ENCODE measurements around the gene NALCN.

The NALCN gene

GRCh38 chr13:101219609-101220265 is 196.6 kb downstream of the NALCN start:
- CTCF ChIA-PET: no interaction called here

GRCh38 chr13:101218484-101218883 is 197.8 kb downstream of the NALCN start:
- Histone ChIP-seq H3K36me3 (ENCODE audit: control insufficient read depth in 2 of 2, insufficient read depth in 1 of 2, low read length in 2 of 2) (no peaks in the 10 kb centered on the region), H3K4me1 (ENCODE audit: control insufficient read depth, insufficient read depth, low read length) (no peaks in the 10 kb centered on the region), H3K4me3 (ENCODE audit: low read depth, low read length) (no peak overlapping the region), H3K9me3 (ENCODE audit: control insufficient read depth, insufficient read depth, low read depth, low read length) (no peaks in the 10 kb centered on the region), H3K27ac (ENCODE audit: extremely low read depth, low read depth, low read length) (no peak overlapping the region)
- TF ChIP-seq FEZF1 (tag by site-specific recombination; IDR thresholded peaks at IDR 0.05) (no peak), ZNF174 (tag by site-specific recombination; IDR thresholded peaks at IDR 0.05) (no peak), ZNF501 (tag by site-specific recombination; IDR thresholded peaks at IDR 0.05) (no peak), ZNF707 (tag by site-specific recombination; IDR thresholded peaks at IDR 0.05) (no peak), OVOL3 (tag by site-specific recombination; IDR thresholded peaks at IDR 0.05) (no peak), ZNF513 (tag by site-specific recombination; IDR thresholded peaks at IDR 0.05) (no peak), MYNN (tag by site-specific recombination; IDR thresholded peaks at IDR 0.05; ENCODE audit: borderline replicate concordance) (no peak), GLI4 (tag by site-specific recombination; IDR thresholded peaks at IDR 0.05) (no peak), ZNF211 (tag by site-specific recombination; IDR thresholded peaks at IDR 0.05; ENCODE audit: low read depth) (no peak), ZBTB7A (tag by site-specific recombination; IDR thresholded peaks at IDR 0.05; ENCODE audit: low read depth) (no peak), ZNF596 (tag by site-specific recombination; IDR thresholded peaks at IDR 0.05) (no peak), ZIC2 (tag by site-specific recombination; IDR thresholded peaks at IDR 0.05) (no peak), ZNF670 (tag by site-specific recombination; IDR thresholded peaks at IDR 0.05; ENCODE audit: low read depth) (no peak), TCF7L2 (IDR thresholded peaks at IDR 0.05; ENCODE audit: borderline replicate concordance, low read depth, low read length) (no peak), ZNF121 (tag by site-specific recombination; IDR thresholded peaks at IDR 0.05) (no peak), ZNF148 (tag by site-specific recombination; IDR thresholded peaks at IDR 0.05; ENCODE audit: borderline replicate concordance) (no peak), KLF9 (tag by site-specific recombination; IDR thresholded peaks at IDR 0.05; ENCODE audit: low read depth) (no peak), REST (tag by site-specific recombination; IDR thresholded peaks at IDR 0.05) (no peak)
- POLR2A ChIA-PET: no interaction called here
- CTCF ChIA-PET: no interaction called here

More at GRCh38 chr13:101219609-101220265, 196.6 kb downstream of the NALCN start:
- no peaks in the 10 kb centered on the region for H3K36me3 ChIP-seq (ENCODE audit: control insufficient read depth in 2 of 2, insufficient read depth in 1 of 2, low read length in 2 of 2)
- H3K9me3 ChIP-seq (ENCODE audit: control insufficient read depth, insufficient read depth, low read depth, low read length): no peaks in the 10 kb centered on the region
- POLR2A ChIA-PET: no interaction called here
- no peak overlapping the region for H3K4me3 ChIP-seq (ENCODE audit: low read depth, low read length)
- TF ChIP-seq ZFP41 (tag by site-specific recombination; IDR thresholded peaks at IDR 0.05; ENCODE audit: borderline replicate concordance) (no peak), ZNF221 (tag by site-specific recombination; IDR thresholded peaks at IDR 0.05; ENCODE audit: borderline replicate concordance) (no peak), ZNF624 (tag by site-specific recombination; IDR thresholded peaks at IDR 0.05) (no peak), SALL2 (tag by site-specific recombination; IDR thresholded peaks at IDR 0.05; ENCODE audit: borderline replicate concordance) (no peak), OSR2 (tag by site-specific recombination; IDR thresholded peaks at IDR 0.05) (no peak), ZNF174 (tag by site-specific recombination; IDR thresholded peaks at IDR 0.05) (no peak), ZNF510 (tag by site-specific recombination; IDR thresholded peaks at IDR 0.05; ENCODE audit: insufficient replicate concordance) (no peak), ZBTB26 (tag by site-specific recombination; optimal IDR thresholded peaks at IDR 0.05) (no peak)
- H3K4me1 ChIP-seq (ENCODE audit: control insufficient read depth, insufficient read depth, low read length): no peaks in the 10 kb centered on the region
- no peak overlapping the region for H3K27ac ChIP-seq (ENCODE audit: extremely low read depth, low read depth, low read length)

All from HEK293 (cell line).